ENCODE data around the gene FBLN1. TPM values are rescaled to one million over a fixed set of nuclear protein-coding genes. Genes with fewer than 3 reads are reported as not detected.
"Not testable (repeated sequence)": the region's sequence is repeated elsewhere in the genome, so short reads cannot be mapped to it uniquely, and the experiment has no call there.

FBLN1 gene
- polyA plus RNA-seq (ENCODE audit: insufficient read length) = 135 TPM

GRCh38 chr22:45502215-45503049 lies at the start of gene FBLN1:
Gene FBLN1 (plus strand): TSS chr22:45502883. CDS start chr22:45502986, 103 bp downstream.
- DNase-seq (ENCODE audit: low read depth) = no peak

DNA sequence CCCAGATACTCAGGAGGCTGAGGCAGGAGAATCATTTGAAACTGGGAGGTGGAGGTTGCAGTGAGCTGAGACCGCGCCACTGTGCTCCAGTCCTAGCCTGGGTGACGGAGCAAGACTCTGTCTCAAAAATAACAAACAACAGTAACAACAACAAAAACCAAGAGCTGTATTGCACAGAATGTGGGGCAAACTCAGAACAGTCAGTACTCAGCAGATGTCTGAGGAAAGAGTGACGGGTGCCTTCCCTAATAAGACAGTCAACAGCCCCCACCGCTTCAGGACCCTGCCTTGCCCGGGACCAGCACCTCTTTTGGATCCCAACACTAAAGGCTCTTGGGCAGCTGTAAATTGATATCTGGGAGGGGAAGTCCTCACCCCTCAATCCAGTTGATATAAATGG lies 48.9 kb upstream of the FBLN1 start:
- no peak for DNase-seq (ENCODE audit: low read depth)

DNA sequence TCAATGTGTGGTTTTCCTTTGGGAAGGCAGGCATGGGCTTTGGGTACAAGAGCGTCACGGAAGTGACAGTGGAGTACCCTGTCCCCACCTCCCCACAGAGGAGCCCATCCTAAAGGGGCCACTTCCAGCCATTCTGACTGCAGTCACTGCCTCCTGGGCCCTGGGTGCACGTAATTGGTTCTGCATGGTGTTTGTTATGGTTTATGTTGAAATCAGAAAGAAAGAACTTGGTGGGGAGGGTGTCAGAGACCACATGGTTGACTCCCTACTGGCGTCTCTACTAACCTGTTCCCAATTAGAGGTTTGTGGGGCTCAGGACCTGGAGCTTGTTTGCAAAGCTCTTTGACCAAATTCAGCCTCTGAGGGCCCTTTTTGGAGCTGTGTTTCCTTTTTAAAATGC lies 48.4 kb upstream of the FBLN1 start:
- no peak for DNase-seq (ENCODE audit: low read depth)

DNA sequence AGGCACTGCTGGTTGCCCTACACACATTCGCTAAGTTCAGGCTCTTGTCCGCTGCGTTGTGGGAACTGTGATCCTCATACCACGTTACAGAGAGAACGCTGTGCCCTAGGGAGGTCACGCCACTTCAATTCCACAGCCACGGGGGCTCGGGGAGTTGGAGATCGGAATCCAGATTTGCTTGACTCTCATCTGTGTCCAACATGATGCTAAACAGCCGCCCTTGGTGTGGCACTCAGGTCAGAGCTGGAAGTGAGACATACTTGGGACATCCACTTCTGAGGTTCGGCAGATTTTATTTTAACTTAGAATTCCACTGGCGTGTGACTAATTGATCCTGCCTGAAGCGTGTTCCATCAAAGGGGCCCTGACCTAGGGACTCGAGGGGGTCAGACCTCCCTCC lies 47.5 kb upstream of the FBLN1 start:
- DNase-seq (ENCODE audit: low read depth) = no peak

GRCh38 chr22:45455621-45456020 lies 47.1 kb upstream of the FBLN1 start:
- DNase-seq (ENCODE audit: low read depth) = no peak

DNA sequence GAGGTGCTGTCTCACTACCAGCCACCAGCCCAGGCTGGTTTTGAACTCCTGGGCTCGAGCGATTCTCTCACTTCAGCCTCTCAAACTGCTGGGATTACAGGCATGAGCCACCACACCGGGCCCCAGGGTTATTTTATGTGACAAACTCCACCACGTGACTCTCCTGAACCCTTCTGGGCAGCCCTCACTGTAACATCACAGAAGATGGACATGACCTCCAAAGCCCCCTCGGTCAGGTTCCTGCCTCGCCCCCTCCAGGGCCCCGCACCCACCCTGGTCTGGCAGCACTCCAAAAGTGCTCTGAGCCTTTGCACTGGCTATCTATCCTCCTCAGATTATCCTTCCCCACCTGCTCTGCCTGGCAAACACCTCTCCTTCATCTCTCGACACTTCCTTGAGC lies 45.9 kb upstream of the FBLN1 start:
- no peak for DNase-seq (ENCODE audit: low read depth)

DNA sequence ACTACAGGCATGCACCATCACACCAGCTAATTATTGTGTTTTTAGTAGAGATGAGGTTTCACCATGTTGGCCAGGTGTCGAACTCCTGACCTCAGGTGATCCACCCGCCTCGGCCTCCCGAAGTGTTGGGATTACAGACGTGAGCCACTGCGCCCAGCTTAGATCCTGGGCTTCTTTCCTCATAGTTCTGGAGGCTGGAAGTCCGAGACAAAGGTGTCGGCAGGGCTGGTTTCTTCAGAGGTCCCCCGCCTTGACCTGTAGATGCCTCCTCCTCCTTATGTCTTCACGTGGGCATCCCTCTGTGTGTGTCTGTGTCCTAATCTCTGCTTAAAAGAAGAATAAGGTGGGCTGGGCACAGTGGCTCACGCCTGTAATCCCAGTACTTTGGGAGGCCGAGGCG lies 44.2 kb upstream of the FBLN1 start:
- DNase-seq (ENCODE audit: low read depth) = no peak

- DNase-seq (ENCODE audit: low read depth) = no peak
These were observed 43.4 kb upstream of the FBLN1 start for GRCh38 chr22:45459235-45459634.

- peak; percentile 93 for DNase-seq (ENCODE audit: low read depth)
These were observed 42.2 kb upstream of the FBLN1 start for GRCh38 chr22:45460288-45461109.

GRCh38 chr22:45462034-45462655 lies 40.5 kb upstream of the FBLN1 start:
- no peak for DNase-seq (ENCODE audit: low read depth)

DNA sequence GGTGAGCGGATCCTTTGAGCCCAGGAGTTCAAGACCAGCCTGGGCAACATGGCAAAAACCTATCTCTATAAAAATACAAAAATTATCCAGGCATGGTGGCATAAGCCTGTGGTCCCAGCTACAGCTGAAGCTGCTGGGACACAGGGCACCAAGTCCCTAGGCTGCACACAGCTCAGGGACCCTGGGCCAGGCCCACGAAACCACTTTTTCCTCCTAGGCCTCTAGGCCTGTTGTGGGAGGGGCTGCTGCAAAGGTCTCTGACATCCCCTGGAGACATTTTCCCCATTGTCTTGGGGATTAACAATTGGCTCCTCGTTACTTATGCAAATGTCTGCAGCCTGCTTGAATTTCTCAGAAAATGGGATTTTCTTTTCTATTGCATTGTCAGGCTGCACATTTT lies 39.0 kb upstream of the FBLN1 start:
- DNase-seq (ENCODE audit: low read depth) = not testable (repeated sequence)

GRCh38 chr22:45465633-45466032 lies 37.0 kb upstream of the FBLN1 start:
- DNase-seq (ENCODE audit: low read depth) = no peak

DNA sequence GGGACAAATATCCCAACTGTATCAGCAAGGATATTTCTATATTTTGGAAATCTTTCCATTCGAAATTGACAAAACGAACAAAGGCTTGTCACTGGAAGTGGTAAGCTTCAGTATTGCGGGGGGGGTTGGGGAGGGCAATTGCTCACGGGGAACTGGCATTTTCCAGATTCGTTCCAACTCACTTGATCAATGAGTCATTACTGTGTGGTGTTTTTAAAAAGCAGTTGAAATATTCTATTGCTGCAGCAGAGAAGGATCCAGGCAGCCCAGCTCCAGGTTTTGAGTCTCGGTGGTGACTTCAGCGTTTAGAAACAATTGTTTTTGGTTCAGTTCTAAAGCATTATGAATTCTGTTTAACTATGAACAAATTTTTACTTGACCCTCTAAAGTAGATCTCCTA lies 33.8 kb upstream of the FBLN1 start:
- no peak for DNase-seq (ENCODE audit: low read depth)

- no peak for DNase-seq (ENCODE audit: low read depth)
These were observed 33.2 kb upstream of the FBLN1 start for GRCh38 chr22:45469281-45470073.

- no peak for DNase-seq (ENCODE audit: low read depth)
These were observed 31.8 kb upstream of the FBLN1 start for GRCh38 chr22:45470871-45471270.

DNA sequence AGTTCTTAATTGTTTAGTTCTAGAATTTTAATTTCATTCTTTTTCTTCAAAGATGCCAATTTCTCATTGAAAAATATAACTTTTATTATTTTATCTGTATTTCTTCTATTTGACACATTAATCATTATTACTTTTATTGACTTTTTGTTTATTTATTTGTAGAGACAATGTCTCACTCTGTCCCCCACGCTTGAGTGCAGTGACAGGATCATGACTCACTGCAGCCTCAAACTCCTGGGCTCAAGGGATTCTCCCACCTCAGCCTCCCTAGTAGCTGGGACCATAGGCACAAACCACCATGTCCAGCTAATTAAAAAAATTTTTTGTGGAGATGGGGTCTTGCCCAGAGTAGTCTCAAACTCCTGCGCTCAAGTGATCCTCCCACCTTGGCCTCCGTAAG lies 30.3 kb upstream of the FBLN1 start:
- no peak for DNase-seq (ENCODE audit: low read depth)

- DNase-seq (ENCODE audit: low read depth) = no peak
These were observed 29.0 kb upstream of the FBLN1 start for GRCh38 chr22:45473626-45474237.

GRCh38 chr22:45475063-45475747 lies 27.5 kb upstream of the FBLN1 start:
- no peak for DNase-seq (ENCODE audit: low read depth)

- DNase-seq (ENCODE audit: low read depth) = no peak
These were observed 26.7 kb upstream of the FBLN1 start for GRCh38 chr22:45475851-45476514.

DNA sequence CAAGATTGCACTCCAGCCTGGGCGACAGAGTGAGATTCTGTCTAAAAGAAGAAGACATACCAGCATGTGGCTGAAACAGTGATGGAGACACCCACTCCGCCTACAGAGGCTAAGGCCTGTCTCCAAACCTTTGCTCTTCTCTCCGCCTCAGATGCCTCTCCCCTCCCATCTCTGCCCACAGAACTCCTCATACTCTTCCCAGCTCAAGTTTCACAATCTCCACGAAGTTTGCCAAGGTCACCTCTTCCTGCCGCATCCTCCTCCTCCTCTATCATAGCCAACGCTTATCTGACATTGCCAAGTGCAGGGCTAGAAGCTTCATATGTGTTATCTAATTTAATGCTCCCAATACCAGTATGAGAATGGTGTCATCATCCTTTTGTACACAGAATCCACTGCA lies 25.9 kb upstream of the FBLN1 start:
- DNase-seq (ENCODE audit: low read depth) = no peak
